Keratinocyte (primary cell): Measurements from ENCODE around the gene BRD1. TPM values are rescaled to one million over a fixed set of nuclear protein-coding genes. Genes with fewer than 3 reads are reported as not detected.

ENCODE experiments used
- DNase-seq: peaks from one replicate; pipeline ENCODE4 v3.0.0-alpha.2; 2011; ENCODE audit warnings: low read depth, missing footprints, low spot score
- FAIRE-seq: peaks from 2 replicates; lab custom pipeline; 2011; peaks lifted over from hg19 to GRCh38; lab: Jason Lieb, UNC
- H2AFZ ChIP-seq: 2 replicates; pipeline ENCODE4 v1.6.0; 2012; ENCODE audit warnings: low read length, control low read depth, inconsistent platforms; ENCODE audit not compliant: control insufficient read depth
- H3K27ac ChIP-seq: 2 replicates; pipeline ENCODE4 v1.5.1; 2011; ENCODE audit warnings: low read length; ENCODE audit not compliant: control insufficient read depth, insufficient read depth
- H3K27me3 ChIP-seq: 3 replicates; pipeline ENCODE4 v1.6.0; 2011; ENCODE audit warnings: low read length; ENCODE audit not compliant: control insufficient read depth, insufficient read depth; ENCODE audit errors: extremely low read depth
- H3K36me3 ChIP-seq, 2 experiments: 2 replicates in 1 of 2; 3 replicates in 1 of 2; pipeline ENCODE4 v1.5.1; 2011; ENCODE audit warnings: low read length in 2 of 2, mild to moderate bottlenecking in 1 of 2; ENCODE audit not compliant: control insufficient read depth in 2 of 2, insufficient read depth in 2 of 2; ENCODE audit errors: extremely low read depth in 1 of 2
- H3K4me1 ChIP-seq: 3 replicates; pipeline ENCODE4 v1.5.1; 2011; ENCODE audit warnings: low read length; ENCODE audit not compliant: control insufficient read depth, insufficient read depth; ENCODE audit errors: extremely low read depth
- H3K4me2 ChIP-seq: 3 replicates; pipeline ENCODE4 v1.6.0; 2011; ENCODE audit warnings: low read depth, low read length; ENCODE audit not compliant: control insufficient read depth, insufficient read depth; ENCODE audit errors: extremely low read depth
- H3K4me3 ChIP-seq, 3 experiments: fragments of 200-600 bp in 1 of 3; sonication (generic) in 1 of 3; 2 replicates in 2 of 3; 3 replicates in 1 of 3; pipeline ENCODE4 v1.5.1; 2011 to 2016; ENCODE audit warnings: low read length in 3 of 3, mild to moderate bottlenecking in 3 of 3, control low read depth in 2 of 3, inconsistent platforms in 1 of 3, low read depth in 1 of 3, mixed read lengths in 1 of 3, mixed run types in 1 of 3, moderate library complexity in 1 of 3; ENCODE audit not compliant: control insufficient read depth in 2 of 3, insufficient read depth in 2 of 3; ENCODE audit errors: extremely low read depth in 1 of 3
- H3K79me2 ChIP-seq: 2 replicates; pipeline ENCODE4 v1.6.0; 2012; ENCODE audit warnings: low read length; ENCODE audit not compliant: control insufficient read depth, insufficient read depth
- H3K9ac ChIP-seq: 3 replicates; pipeline ENCODE4 v1.6.0; 2011; ENCODE audit warnings: low read length; ENCODE audit not compliant: control insufficient read depth, insufficient read depth; ENCODE audit errors: extremely low read depth
- H3K9me1 ChIP-seq: 3 replicates; pipeline ENCODE4 v1.6.0; 2011; ENCODE audit warnings: low read length; ENCODE audit not compliant: control insufficient read depth, insufficient read depth; ENCODE audit errors: extremely low read depth
- H3K9me3 ChIP-seq: 2 replicates; pipeline ENCODE4 v1.5.1; 2012; ENCODE audit warnings: low read depth, low read length; ENCODE audit not compliant: control insufficient read depth
- H4K20me1 ChIP-seq: 3 replicates; pipeline ENCODE4 v1.6.0; 2011; ENCODE audit warnings: low read length; ENCODE audit not compliant: control insufficient read depth, insufficient read depth; ENCODE audit errors: extremely low read depth
- EZH2 ChIP-seq: IDR thresholded peaks from one replicate; pipeline ENCODE4 v1.6.1; 2012; ENCODE audit warnings: inconsistent platforms, mild to moderate bottlenecking, low read length, moderate library complexity
- dilution Hi-C: fragments of 300-500 bp; cut with MboI; formaldehyde crosslinking; loops from one replicate; pipeline ENCODE4 v1.7.0; 2020; ENCODE audit warnings: low sequenced_read_pairs; ENCODE audit not compliant: extremely low pct_ligation_motif_present
- polyA plus RNA-seq, 5 experiments: library from polyadenylated mRNA; depleted of rRNA in 3 of 5; stranded (reverse) in 3 of 5; stranded (forward) in 1 of 5; unstranded in 1 of 5; fragments of >200 nt; gene quantifications; 1 replicate in 1 of 5; 2 replicates in 3 of 5; 3 replicates in 1 of 5; pipeline versions ENCODE4 v1.2.1 to v1.2.3, GENCODE V29; 2011 to 2012; ENCODE audit warnings: missing spikeins in 2 of 5, low read depth in 1 of 5, low replicate concordance in 1 of 5
- TF ChIP-seq, protein P1 (sequence below), 3 experiments: IDR thresholded peaks in 1 of 3; conservative IDR thresholded peaks in 1 of 3; optimal IDR thresholded peaks in 1 of 3; 2 replicates in 2 of 3; 3 replicates in 1 of 3; pipeline versions ENCODE3 to v1.5.1; 2011; ENCODE audit warnings: low read length in 3 of 3, mild to moderate bottlenecking in 3 of 3, moderate library complexity in 2 of 3, control low read depth in 1 of 3, inconsistent platforms in 1 of 3; ENCODE audit not compliant: insufficient read depth in 2 of 3; ENCODE audit errors: extremely low read depth in 1 of 3

The BRD1 gene
- polyA plus RNA-seq, 1 donor (not counting 4 experiments of a cell fraction or from before 2014, with no cell fraction given), result 4.3 TPM

DNA sequence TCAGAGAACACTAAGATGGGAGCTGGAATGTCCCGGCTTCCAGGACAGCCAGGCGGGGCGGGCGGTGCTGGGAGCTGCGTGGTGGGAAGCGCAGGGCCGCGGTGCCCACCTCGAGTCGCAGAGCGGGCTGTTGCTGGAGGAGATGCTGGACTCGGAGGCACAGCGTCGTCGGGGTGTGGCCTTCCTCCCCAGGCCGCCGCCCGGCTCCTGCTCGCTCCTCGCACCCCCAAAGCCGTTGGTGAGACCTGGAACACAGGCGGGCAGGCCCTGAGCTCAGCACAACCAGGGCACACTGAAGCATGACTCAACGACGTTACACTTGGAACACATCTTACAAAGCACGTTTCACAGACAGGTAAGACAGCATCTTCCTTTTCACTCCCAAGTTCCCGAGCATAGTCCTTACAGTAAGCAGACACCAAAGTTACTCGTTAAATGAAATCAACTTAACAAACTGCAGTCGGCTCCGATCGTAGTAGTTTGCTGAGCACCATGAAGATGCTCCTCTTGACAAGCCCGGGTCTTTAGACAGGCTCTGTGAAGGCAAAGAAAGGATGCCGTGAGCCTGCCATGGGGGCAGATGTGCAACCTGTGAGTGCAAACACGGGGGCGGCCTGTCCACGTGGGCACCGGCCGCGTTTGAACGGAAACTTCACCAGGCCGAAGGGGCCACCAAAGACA is 50.0 kb downstream of the BRD1 start:
- TF ChIP-seq, protein P1, sequence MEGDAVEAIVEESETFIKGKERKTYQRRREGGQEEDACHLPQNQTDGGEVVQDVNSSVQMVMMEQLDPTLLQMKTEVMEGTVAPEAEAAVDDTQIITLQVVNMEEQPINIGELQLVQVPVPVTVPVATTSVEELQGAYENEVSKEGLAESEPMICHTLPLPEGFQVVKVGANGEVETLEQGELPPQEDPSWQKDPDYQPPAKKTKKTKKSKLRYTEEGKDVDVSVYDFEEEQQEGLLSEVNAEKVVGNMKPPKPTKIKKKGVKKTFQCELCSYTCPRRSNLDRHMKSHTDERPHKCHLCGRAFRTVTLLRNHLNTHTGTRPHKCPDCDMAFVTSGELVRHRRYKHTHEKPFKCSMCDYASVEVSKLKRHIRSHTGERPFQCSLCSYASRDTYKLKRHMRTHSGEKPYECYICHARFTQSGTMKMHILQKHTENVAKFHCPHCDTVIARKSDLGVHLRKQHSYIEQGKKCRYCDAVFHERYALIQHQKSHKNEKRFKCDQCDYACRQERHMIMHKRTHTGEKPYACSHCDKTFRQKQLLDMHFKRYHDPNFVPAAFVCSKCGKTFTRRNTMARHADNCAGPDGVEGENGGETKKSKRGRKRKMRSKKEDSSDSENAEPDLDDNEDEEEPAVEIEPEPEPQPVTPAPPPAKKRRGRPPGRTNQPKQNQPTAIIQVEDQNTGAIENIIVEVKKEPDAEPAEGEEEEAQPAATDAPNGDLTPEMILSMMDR (optimal IDR thresholded peaks at IDR 0.05 in 1 of 3, IDR thresholded peaks at IDR 0.05 in 1 of 3, conservative IDR thresholded peaks at IDR 0.05 in 1 of 3; ENCODE audit: extremely low read depth in 1 of 3, insufficient read depth in 2 of 3, low read length in 3 of 3), result no peak
- dilution Hi-C loops, result no loop called here
- Histone ChIP-seq H3K36me3 (peaks cover 14 to 23% of the 10 kb centered on the region in 2 experiments), H3K9me3 (no peaks in the 10 kb centered on the region), H3K27ac (no peak overlapping the region), H3K4me3 (no peak overlapping the region), H3K9me1 (no peaks in the 10 kb centered on the region), H3K79me2 (peaks cover 34% of the 10 kb centered on the region), H3K9ac (no peak overlapping the region), H4K20me1 (no peaks in the 10 kb centered on the region), H3K27me3 (no peaks in the 10 kb centered on the region), H3K4me2 (no peak overlapping the region), H2AFZ (no peak overlapping the region), H3K4me1 (no peaks in the 10 kb centered on the region)
- FAIRE-seq (no peak), DNase-seq (no peak)

GRCh38 chr22:49776891-49777290 is 50.8 kb downstream of the BRD1 start:
- Histone ChIP-seq H3K9me3 (no peaks in the 10 kb centered on the region), H3K36me3 (peaks cover 14 to 24% of the 10 kb centered on the region in 2 experiments), H3K27me3 (no peaks in the 10 kb centered on the region), H3K4me2 (no peak overlapping the region), H3K27ac (no peak overlapping the region), H3K9ac (no peak overlapping the region), H3K9me1 (no peaks in the 10 kb centered on the region), H3K4me3 (no peak overlapping the region), H3K4me1 (no peaks in the 10 kb centered on the region), H3K79me2 (peaks cover 29% of the 10 kb centered on the region), H4K20me1 (peaks cover 3% of the 10 kb centered on the region), H2AFZ (no peak overlapping the region)
- TF ChIP-seq, protein P1 (optimal IDR thresholded peaks at IDR 0.05 in 1 of 3, IDR thresholded peaks at IDR 0.05 in 1 of 3, conservative IDR thresholded peaks at IDR 0.05 in 1 of 3; ENCODE audit: extremely low read depth in 1 of 3, insufficient read depth in 2 of 3, low read length in 3 of 3), result no peak
- TF ChIP-seq EZH2, result no peak
- DNase-seq (no peak), FAIRE-seq (no peak)
- dilution Hi-C loops, result no loop called here
